Measurements from ENCODE around the gene MAMSTR.
"Not testable (repeated sequence)": the region's sequence is repeated elsewhere in the genome, so short reads cannot be mapped to it uniquely, and the experiment has no call there.

The MAMSTR gene, protein sequence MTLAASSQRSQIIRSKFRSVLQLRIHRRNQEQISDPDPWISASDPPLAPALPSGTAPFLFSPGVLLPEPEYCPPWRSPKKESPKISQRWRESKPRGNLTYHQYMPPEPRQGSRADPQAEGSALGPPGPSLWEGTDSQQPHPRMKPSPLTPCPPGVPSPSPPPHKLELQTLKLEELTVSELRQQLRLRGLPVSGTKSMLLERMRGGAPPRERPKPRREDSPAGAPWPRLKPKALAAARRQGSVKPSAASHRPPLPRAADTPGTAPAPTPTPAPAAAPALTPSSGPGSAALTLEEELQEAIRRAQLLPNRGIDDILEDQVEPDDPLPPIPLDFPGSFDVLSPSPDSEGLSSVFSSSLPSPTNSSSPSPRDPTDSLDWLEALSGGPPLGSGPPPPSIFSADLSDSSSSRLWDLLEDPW

DNA sequence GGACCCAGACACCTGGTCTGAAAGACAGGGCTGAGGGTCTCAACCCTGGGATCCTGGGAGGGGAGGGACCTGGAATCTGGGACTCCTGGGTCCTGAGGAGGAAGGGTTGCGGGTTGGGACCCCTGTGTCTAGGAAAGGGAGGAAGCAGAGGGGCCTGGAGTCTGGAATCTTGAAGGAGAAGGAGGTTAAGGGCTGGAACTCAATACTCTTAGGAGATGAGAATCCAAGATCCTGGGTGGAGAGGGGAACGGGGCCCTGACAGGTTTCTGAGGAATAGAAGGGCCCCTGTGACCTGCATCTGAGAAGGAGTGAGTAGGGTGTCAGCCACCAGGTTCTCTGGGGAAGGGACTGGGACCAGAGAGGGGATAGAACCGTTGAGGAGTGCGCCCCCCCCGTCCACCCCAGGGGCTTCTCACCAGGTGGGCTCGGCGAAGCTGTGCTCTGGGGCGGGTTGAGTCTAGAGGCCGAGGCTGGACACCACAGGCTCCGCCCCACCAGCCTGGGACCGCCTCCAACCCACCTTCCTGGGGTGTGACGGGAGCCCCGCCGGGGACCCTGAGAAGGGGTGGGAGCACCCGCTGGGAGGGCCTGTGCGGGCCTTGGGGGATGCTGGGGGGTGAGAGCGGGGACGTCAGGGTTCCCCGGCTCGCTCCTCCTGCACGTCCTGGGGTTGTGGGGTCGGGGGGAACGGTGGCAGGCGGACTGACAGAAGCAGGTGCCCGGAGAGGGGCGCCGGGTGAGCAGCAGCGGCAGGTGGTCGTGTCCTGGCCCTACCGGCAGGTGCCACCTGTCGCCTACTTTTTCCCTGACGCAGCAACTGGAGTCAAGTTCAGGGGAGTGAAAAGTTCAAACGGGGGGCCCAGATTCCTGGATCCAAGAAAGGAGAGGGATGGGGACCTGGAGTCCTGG lies at the start of gene MAMSTR:
TSS of gene MAMSTR (minus strand) at position 463 of the 909 bp plus-strand sequence. CDS start 694 bp downstream, outside the sequence.
- no peak for DNase-seq (ENCODE audit: low read depth, low spot score)

DNA sequence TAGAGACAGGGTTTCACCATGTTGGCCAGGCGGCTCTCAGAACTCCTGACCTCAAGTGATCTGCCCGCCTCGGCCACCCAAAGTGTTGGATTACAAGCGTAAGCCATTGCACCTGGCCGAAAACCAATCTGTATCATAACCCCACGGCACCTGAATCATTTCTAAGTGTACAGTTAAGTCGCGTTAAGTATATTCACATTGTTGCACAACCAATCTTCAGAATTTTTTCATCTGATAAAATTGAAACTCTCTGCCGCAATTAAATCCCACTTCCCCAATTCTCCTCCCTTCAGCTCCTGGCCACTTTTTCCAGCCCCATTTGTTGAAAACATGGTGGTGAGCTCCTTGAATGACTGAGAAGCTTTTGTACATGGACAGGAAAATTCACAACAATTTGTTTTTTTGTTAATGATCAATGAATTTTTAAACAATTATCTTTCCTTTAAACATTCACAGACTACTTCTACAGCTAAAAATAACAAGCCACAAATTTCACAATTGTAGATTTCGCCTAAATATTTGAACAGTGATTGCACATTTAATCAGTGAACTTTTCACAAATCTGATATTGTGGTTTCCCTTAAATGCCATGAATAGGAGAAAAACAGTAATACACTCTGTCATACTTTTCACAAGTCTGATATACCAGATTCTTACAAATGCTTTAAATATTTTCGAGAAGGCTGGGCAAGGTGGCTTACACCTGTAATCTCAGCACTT lies 49.6 kb upstream of the MAMSTR start:
- Histone ChIP-seq H3K4me1 (ENCODE audit: control insufficient read depth, insufficient read depth, low read length) (peaks cover 2% of the 10 kb centered on the region; the same call in 1 of the 2 replicates), H3K27ac (ENCODE audit: low read length) (no peak overlapping the region), H3K9me3 (ENCODE audit: control insufficient read depth, insufficient read depth, low read length) (no peaks in the 10 kb centered on the region; the same call in 1 of the 2 replicates), H3K4me3 (ENCODE audit: low read length) (no peak overlapping the region), H3K36me3 (ENCODE audit: control insufficient read depth, insufficient read depth, low read length) (no peaks in the 10 kb centered on the region), H3K27me3 (ENCODE audit: control insufficient read depth, insufficient read depth, low read length) (no peaks in the 10 kb centered on the region)
- DNase-seq (ENCODE audit: low read depth, low spot score), result no peak
- WGBS (ENCODE audit: insufficient coverage, insufficient read length), result 100% methylated on average over 1 of the region's 11 CpGs

More for the DNA sequence above, at the start of gene MAMSTR:
- peaks cover 13% of the 10 kb centered on the region for H3K4me1 ChIP-seq (ENCODE audit: control insufficient read depth, insufficient read depth, low read length)
- H3K36me3 ChIP-seq (ENCODE audit: control insufficient read depth, insufficient read depth, low read length), result no peaks in the 10 kb centered on the region
- H3K4me3 ChIP-seq (ENCODE audit: low read length), result no peak within 1 kb of the TSS; the same call in 1 of the 2 replicates
- no CpG with 5 or more reads among the region's 33 CpGs for WGBS (ENCODE audit: insufficient coverage, insufficient read length)
- H3K27me3 ChIP-seq (ENCODE audit: control insufficient read depth, insufficient read depth, low read length), result no peaks in the 10 kb centered on the region
- no peak within 1 kb of the TSS for H3K27ac ChIP-seq (ENCODE audit: low read length)
- no peaks in the 10 kb centered on the region for H3K9me3 ChIP-seq (ENCODE audit: control insufficient read depth, insufficient read depth, low read length)

DNA sequence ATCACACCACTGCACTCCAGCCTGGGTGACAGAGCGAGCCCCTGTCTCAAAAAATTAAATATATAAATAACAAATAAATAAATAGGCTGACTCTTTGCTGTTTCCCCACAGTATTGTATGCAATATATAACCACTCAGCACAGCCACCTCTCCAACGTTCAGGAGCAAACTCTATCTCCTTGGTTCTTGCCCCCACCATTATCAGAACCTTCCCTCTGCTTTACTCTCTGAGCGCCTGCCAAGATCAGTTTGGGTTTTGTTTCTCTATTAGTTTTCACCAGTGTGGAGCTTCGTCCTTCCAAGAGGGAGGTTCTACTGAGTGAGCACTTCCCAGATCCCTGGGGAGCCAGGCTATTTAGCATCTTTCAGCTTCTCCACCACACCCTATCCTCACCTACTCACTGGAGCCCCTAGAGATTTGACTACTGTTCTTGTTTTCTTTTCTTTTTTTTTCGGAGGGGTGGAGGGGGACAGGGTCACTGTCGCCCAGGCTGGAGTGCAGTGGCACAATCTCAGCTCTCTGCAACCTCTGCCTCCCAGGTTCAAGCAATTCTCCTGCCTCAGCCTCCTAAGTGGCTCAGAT lies 48.7 kb upstream of the MAMSTR start:
- not testable (repeated sequence) for H3K27ac ChIP-seq (ENCODE audit: low read length); H3K9me3 ChIP-seq (ENCODE audit: control insufficient read depth, insufficient read depth, low read length); H3K4me1 ChIP-seq (ENCODE audit: control insufficient read depth, insufficient read depth, low read length); H3K36me3 ChIP-seq (ENCODE audit: control insufficient read depth, insufficient read depth, low read length); H3K27me3 ChIP-seq (ENCODE audit: control insufficient read depth, insufficient read depth, low read length); H3K4me3 ChIP-seq (ENCODE audit: low read length); DNase-seq (ENCODE audit: low read depth, low spot score)
- no CpG with 5 or more reads among the region's 6 CpGs for WGBS (ENCODE audit: insufficient coverage, insufficient read length)

DNA sequence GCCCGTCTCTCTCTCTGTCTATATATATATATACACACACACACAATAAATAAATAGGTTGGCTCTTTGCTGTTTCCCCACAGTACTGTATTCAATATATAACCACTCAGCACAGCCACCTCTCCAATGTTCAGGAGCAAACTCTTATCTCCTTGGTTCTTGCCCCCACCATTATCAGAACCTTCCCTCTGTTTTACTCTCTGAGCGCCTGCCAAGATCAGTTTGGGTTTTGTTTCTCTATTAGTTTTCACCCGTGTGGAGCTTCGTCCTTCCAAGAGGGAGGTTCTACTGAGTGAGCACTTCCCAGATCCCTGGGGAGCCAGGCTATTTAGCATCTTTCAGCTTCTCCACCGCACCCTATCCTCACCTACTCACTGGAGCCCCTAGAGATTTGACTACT lies 46.3 kb upstream of the MAMSTR start:
- H3K4me1 ChIP-seq (ENCODE audit: control insufficient read depth, insufficient read depth, low read length); DNase-seq (ENCODE audit: low read depth, low spot score); H3K4me3 ChIP-seq (ENCODE audit: low read length); H3K27ac ChIP-seq (ENCODE audit: low read length); H3K27me3 ChIP-seq (ENCODE audit: control insufficient read depth, insufficient read depth, low read length); H3K9me3 ChIP-seq (ENCODE audit: control insufficient read depth, insufficient read depth, low read length); H3K36me3 ChIP-seq (ENCODE audit: control insufficient read depth, insufficient read depth, low read length): not testable (repeated sequence)
- no CpG with 5 or more reads among the region's 5 CpGs for WGBS (ENCODE audit: insufficient coverage, insufficient read length)

DNA sequence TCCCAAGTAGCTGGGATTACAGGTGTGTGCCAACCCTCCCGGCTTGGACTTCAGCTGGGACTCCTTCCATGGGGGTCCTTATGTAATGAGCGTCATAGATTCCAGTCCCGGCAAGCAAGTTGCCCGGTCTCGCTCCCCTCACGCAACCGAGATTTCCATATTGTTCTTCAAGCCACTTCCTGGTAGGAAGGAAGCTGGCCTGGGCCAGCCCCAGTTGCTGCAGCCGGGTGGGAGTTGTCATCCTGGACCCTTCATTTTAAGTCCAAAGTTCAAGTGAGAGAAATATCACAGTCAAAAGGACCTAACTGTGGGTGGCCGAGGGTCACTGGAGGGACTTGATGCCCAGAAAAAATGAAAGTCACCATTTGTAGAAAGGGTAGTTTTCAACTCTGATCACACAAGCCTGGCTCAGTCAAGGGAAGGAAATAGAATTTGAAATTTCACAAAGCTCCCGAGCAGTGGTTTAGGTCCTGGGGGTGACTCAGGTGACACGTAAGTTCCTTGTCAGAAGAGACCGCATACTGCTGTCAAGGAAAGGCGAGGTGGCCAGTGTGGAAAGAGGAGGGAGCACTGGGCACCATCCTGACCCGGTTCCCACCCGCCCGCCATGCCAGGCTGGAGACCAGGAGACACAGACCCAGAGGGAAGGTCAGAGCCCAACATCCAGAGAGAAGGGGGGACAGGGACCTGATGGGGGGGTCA lies 41.1 kb upstream of the MAMSTR start:
- Histone ChIP-seq H3K4me1 (ENCODE audit: control insufficient read depth, insufficient read depth, low read length) (peaks cover 4% of the 10 kb centered on the region; the same call in 1 of the 2 replicates), H3K4me3 (ENCODE audit: low read length) (no peak overlapping the region), H3K27me3 (ENCODE audit: control insufficient read depth, insufficient read depth, low read length) (no peaks in the 10 kb centered on the region), H3K27ac (ENCODE audit: low read length) (no peak overlapping the region), H3K36me3 (ENCODE audit: control insufficient read depth, insufficient read depth, low read length) (no peaks in the 10 kb centered on the region), H3K9me3 (ENCODE audit: control insufficient read depth, insufficient read depth, low read length) (no peaks in the 10 kb centered on the region)
- no peak for DNase-seq (ENCODE audit: low read depth, low spot score)
- no CpG with 5 or more reads among the region's 16 CpGs for WGBS (ENCODE audit: insufficient coverage, insufficient read length)

DNA sequence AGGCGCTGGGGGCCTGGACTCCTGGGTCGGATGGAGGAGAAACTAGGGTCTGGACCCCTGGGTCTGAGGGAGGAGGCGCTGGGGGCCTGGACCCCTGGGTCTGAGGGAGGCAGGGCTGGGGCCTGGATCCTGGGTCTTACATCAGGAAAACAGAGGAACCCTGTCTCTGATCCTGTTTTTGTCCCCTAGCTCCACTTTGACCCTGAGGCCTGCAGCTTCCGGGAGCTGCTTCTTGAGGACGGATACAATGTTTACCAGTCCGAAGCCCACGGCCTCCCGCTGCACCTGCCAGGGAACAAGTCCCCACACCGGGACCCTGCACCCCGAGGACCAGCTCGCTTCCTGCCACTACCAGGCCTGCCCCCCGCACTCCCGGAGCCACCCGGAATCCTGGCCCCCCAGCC lies 38.2 kb upstream of the MAMSTR start:
- Histone ChIP-seq H3K27me3 (ENCODE audit: control insufficient read depth, insufficient read depth, low read length) (no peaks in the 10 kb centered on the region), H3K9me3 (ENCODE audit: control insufficient read depth, insufficient read depth, low read length) (no peaks in the 10 kb centered on the region), H3K27ac (ENCODE audit: low read length) (no peak overlapping the region), H3K36me3 (ENCODE audit: control insufficient read depth, insufficient read depth, low read length) (no peaks in the 10 kb centered on the region), H3K4me1 (ENCODE audit: control insufficient read depth, insufficient read depth, low read length) (peaks cover 7% of the 10 kb centered on the region; the same call in 1 of the 2 replicates), H3K4me3 (ENCODE audit: low read length) (no peak overlapping the region)
- no CpG with 5 or more reads among the region's 14 CpGs for WGBS (ENCODE audit: insufficient coverage, insufficient read length)
- DNase-seq (ENCODE audit: low read depth, low spot score), result no peak

DNA sequence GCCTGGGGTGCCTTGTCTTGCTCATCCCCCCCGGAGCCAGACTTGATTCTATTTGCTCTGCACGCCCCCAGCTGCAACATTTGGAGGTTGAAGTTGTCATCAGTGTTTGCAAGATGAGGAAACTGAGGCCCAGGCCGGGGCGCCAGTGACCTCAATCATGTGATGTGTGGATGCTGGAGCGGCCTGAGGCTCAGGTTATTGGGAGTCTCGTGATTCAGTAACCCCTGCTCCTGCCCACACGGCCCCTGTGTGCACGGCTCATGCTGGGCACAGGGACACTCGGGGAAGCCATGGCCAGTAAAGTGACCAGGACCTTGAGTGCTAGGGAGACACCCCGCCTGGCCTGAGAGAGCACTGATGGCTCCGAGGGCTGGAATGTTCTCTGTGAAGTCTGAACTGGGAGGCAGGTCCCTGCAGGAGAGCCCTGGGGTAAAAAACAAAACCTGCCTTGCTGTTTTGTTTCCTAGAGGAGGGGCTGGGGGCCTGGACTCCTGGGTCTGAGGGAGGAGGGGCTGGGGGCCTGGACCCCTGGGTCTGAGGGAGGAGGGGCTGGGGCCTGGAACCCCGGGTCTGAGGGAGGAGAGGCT lies 37.7 kb upstream of the MAMSTR start:
- Histone ChIP-seq H3K27ac (ENCODE audit: low read length) (no peak overlapping the region), H3K27me3 (ENCODE audit: control insufficient read depth, insufficient read depth, low read length) (no peaks in the 10 kb centered on the region), H3K9me3 (ENCODE audit: control insufficient read depth, insufficient read depth, low read length) (no peaks in the 10 kb centered on the region), H3K4me1 (ENCODE audit: control insufficient read depth, insufficient read depth, low read length) (peaks cover 7% of the 10 kb centered on the region; the same call in 1 of the 2 replicates), H3K4me3 (ENCODE audit: low read length) (no peak overlapping the region), H3K36me3 (ENCODE audit: control insufficient read depth, insufficient read depth, low read length) (no peaks in the 10 kb centered on the region)
- no CpG with 5 or more reads among the region's 12 CpGs for WGBS (ENCODE audit: insufficient coverage, insufficient read length)
- DNase-seq (ENCODE audit: low read depth, low spot score), result no peak

DNA sequence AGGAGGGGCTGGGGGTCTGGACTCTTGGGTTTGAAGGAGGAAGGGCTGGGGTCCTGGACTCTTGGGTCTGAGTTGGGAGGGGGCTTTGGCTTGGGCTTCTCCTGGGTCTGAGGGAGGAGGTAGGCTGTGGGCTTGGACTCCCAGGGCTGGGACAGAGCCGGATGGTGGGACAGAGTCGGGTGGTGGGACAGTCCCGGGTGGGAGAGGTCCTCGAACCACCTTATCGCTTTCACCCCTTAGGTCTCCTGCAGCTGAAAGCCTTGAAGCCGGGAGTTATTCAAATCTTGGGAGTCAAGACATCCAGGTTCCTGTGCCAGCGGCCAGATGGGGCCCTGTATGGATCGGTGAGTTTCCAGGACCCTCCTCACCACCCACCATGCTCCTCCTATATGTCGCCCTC lies 37.2 kb upstream of the MAMSTR start:
- H3K27ac ChIP-seq (ENCODE audit: low read length), result no peak overlapping the region
- no peaks in the 10 kb centered on the region for H3K27me3 ChIP-seq (ENCODE audit: control insufficient read depth, insufficient read depth, low read length)
- peaks cover 7% of the 10 kb centered on the region; the same call in 1 of the 2 replicates for H3K4me1 ChIP-seq (ENCODE audit: control insufficient read depth, insufficient read depth, low read length)
- no peaks in the 10 kb centered on the region for H3K9me3 ChIP-seq (ENCODE audit: control insufficient read depth, insufficient read depth, low read length)
- H3K36me3 ChIP-seq (ENCODE audit: control insufficient read depth, insufficient read depth, low read length), result no peaks in the 10 kb centered on the region
- no CpG with 5 or more reads among the region's 9 CpGs for WGBS (ENCODE audit: insufficient coverage, insufficient read length)
- H3K4me3 ChIP-seq (ENCODE audit: low read length), result no peak overlapping the region
- no peak for DNase-seq (ENCODE audit: low read depth, low spot score)

DNA sequence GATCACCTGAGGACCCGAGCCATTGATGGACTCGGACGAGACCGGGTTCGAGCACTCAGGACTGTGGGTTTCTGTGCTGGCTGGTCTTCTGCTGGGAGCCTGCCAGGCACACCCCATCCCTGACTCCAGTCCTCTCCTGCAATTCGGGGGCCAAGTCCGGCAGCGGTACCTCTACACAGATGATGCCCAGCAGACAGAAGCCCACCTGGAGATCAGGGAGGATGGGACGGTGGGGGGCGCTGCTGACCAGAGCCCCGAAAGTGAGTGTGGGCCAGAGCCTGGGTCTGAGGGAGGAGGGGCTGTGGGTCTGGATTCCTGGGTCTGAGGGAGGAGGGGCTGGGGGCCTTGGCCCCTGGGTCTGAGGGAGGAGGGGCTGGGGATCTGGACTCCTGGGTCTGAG lies 36.7 kb upstream of the MAMSTR start:
- DNase-seq (ENCODE audit: low read depth, low spot score), result no peak
- Histone ChIP-seq H3K4me3 (ENCODE audit: low read length) (no peak overlapping the region), H3K27me3 (ENCODE audit: control insufficient read depth, insufficient read depth, low read length) (no peaks in the 10 kb centered on the region), H3K4me1 (ENCODE audit: control insufficient read depth, insufficient read depth, low read length) (peaks cover 7% of the 10 kb centered on the region; the same call in 1 of the 2 replicates), H3K9me3 (ENCODE audit: control insufficient read depth, insufficient read depth, low read length) (no peaks in the 10 kb centered on the region), H3K27ac (ENCODE audit: low read length) (no peak overlapping the region), H3K36me3 (ENCODE audit: control insufficient read depth, insufficient read depth, low read length) (no peaks in the 10 kb centered on the region)
- no CpG with 5 or more reads among the region's 11 CpGs for WGBS (ENCODE audit: insufficient coverage, insufficient read length)
